ENCODE results near the gene PSG7.

DNA sequence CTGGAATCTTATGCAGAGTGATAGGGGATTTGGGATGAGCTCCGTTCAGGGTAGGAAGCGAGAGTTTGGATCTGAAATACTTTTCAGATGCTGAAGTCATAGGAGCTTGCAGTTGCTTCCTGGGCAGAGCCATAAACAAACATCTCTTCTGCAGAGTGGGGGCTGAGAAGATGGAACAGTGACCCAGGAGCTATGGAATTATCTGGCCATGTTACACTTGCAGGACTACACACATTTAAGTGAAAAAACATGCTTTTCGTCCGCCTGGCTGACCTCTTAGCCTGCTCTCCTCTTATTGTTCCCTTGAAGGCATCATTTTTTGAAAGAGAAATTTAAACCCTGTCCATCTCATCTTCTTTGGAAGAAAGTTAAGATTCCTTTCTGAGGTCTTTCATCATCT lies 48.6 kb upstream of the PSG7 start:
- TF ChIP-seq CTCF (IDR thresholded peaks at IDR 0.05): no peak
- TF ChIP-seq POLR2A (IDR thresholded peaks at IDR 0.05): no peak

All from thyroid gland (tissue), 4 donors.